ENCODE results near the gene CERK. TPM values are rescaled to one million over a fixed set of nuclear protein-coding genes. Genes with fewer than 3 reads are reported as not detected.
A peak's percentile ranks its signal among the peaks of the same experiment; 100 is the strongest.

Gene CERK
- total and polyA plus RNA-seq, 2 experiments from 2014 or later, result 37.2 to 74.9 TPM

DNA sequence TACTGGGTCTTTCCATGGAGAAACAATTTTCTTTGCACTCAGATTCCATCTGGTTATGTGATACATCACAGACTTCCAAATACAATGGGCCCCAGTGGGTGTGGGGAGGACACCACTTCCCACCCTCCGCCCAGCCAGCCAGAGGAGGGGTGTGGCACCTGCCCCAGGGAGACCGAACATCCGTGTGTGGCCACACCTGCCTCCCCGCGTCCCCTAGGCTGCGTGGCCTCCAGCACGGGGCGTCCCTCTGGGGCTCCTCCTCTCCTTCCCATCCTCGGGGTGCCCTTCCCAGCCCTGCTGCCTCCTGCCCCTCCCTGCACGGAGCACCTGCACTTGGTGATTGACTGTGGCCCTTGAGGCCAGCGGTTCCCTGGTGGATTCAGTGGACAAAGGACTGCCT lies 49.1 kb downstream of the CERK start:
- Histone ChIP-seq H3K27me3 (no peaks in the 10 kb centered on the region), H3K4me1 (ENCODE audit: low read depth) (peaks cover 21% of the 10 kb centered on the region), H3K4me3 (no peak overlapping the region), H3K36me3 (peaks cover 51% of the 10 kb centered on the region), H3K9me3 (ENCODE audit: low read depth) (no peaks in the 10 kb centered on the region), H3K27ac (no peak overlapping the region)
- DNase-seq (ENCODE audit: low read depth in 1 of 2, low spot score in 1 of 2), result no peak
- TF ChIP-seq CTCF (IDR thresholded peaks at IDR 0.05; ENCODE audit: low read depth, low read length), result no peak

DNA sequence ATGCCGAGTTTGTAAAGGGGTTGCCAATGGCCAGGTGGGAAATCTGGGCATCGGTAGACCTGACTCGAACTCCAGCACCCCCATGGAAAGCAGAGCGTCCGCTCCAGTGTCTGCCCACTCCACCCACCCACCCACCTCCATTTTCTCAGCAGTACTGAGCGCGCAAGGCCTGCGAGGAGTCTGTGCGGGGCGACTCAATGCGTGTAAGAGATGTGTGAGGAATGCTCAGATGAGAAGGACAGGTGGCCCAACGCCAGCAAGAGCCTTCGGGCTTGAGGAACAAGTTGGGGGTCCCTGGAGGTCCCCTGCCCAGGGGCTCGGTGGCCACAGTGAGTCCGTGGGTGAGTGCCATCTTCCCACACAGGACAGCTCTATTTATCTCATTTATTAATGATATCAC lies 50.6 kb downstream of the CERK start:
- Histone ChIP-seq H3K4me3 (no peak overlapping the region), H3K9me3 (ENCODE audit: low read depth) (no peaks in the 10 kb centered on the region), H3K4me1 (ENCODE audit: low read depth) (peaks cover 23% of the 10 kb centered on the region), H3K27me3 (no peaks in the 10 kb centered on the region), H3K27ac (peak overlapping the region; percentile 79), H3K36me3 (peaks cover 44% of the 10 kb centered on the region)
- no peak for DNase-seq (ENCODE audit: low read depth in 1 of 2, low spot score in 1 of 2)
- TF ChIP-seq CTCF (IDR thresholded peaks at IDR 0.05; ENCODE audit: low read depth, low read length), result no peak

GRCh38 chr22:46687048-46687444 lies 51.0 kb downstream of the CERK start:
- TF ChIP-seq CTCF (IDR thresholded peaks at IDR 0.05; ENCODE audit: low read depth, low read length), result no peak
- H3K27me3 ChIP-seq, result no peaks in the 10 kb centered on the region
- peak overlapping the region; percentile 79 for H3K27ac ChIP-seq
- peaks cover 23% of the 10 kb centered on the region for H3K4me1 ChIP-seq (ENCODE audit: low read depth)
- H3K9me3 ChIP-seq (ENCODE audit: low read depth), result no peaks in the 10 kb centered on the region
- no peak for DNase-seq (ENCODE audit: low read depth in 1 of 2, low spot score in 1 of 2)
- no peak overlapping the region for H3K4me3 ChIP-seq
- peaks cover 44% of the 10 kb centered on the region for H3K36me3 ChIP-seq

DNA sequence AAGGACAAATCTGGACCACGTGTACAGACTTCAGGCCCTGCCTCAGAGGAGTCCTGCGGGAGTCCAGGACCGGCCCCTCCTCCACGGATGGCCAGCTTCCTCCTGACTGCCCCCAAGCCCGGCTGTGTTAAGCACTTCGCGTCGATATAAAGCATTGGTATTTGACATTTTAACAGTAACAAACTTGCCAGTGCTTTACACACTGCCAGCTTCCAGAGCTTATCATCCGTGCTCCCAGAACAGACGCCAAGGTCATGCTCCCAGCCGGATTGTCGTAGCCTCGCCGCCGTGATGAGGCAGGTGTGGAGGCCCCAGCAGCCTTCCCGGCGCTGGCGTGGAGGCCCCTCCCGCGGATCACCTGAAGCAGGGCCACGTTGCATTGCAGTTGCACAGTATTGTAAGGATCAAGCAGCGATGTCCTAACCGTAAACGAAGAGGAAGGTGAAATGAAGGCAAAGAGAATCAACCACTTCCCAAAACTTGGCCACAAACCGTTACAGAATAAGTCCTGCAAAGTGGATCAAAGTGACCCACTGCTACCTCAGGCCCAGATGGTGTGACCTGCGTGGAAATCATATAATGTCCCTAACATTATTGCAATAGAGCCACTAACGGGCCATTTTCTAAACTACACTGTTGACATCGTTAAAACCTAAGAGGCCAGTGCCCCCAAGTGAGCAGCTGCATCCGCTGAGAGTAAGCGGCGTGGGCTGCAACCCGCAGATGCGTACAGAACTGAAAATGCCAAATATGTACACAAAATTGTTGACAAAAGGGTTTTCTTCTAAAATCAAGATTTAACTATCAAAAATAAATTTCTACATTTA lies 51.6 kb downstream of the CERK start:
- peaks cover 40% of the 10 kb centered on the region for H3K36me3 ChIP-seq
- peak overlapping the region; percentile 79 for H3K27ac ChIP-seq
- no peaks in the 10 kb centered on the region for H3K27me3 ChIP-seq
- no peak for TF ChIP-seq CTCF (IDR thresholded peaks at IDR 0.05; ENCODE audit: low read depth, low read length)
- peaks cover 23% of the 10 kb centered on the region for H3K4me1 ChIP-seq (ENCODE audit: low read depth)
- no peaks in the 10 kb centered on the region for H3K9me3 ChIP-seq (ENCODE audit: low read depth)
- no peak overlapping the region for H3K4me3 ChIP-seq
- no peak for DNase-seq (ENCODE audit: low read depth in 1 of 2, low spot score in 1 of 2)

DNA sequence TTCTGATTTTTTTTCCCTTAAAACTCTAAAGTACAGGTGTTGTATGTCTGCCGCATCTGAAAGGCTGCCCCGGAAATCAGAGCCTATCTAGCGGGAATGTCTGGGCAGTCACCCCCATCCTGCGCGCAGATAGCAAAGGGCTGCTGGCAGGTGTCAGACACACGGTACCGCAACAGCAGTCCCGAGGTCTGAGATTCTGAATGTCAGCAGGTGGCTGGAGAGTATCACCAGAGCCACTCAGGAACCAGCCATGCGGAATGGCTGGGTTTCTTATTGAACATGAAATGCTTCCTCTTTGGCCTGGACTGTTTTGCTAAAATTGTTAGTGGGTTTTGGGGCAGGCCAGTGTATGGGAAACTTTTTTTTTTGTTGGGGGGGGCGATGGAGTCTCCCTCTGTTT lies 53.3 kb downstream of the CERK start:
- no peaks in the 10 kb centered on the region for H3K27me3 ChIP-seq
- peak in 1 of 2 donors; percentile 87 for DNase-seq (ENCODE audit: low read depth in 1 of 2, low spot score in 1 of 2)
- no peaks in the 10 kb centered on the region for H3K9me3 ChIP-seq (ENCODE audit: low read depth)
- H3K4me1 ChIP-seq (ENCODE audit: low read depth), result peaks cover 23% of the 10 kb centered on the region
- peaks cover 24% of the 10 kb centered on the region for H3K36me3 ChIP-seq
- no peak for TF ChIP-seq CTCF (IDR thresholded peaks at IDR 0.05; ENCODE audit: low read depth, low read length)
- peak overlapping the region; percentile 79 for H3K27ac ChIP-seq
- H3K4me3 ChIP-seq, result no peak overlapping the region
